Activated CD8-positive, alpha-beta memory T cell treated with anti-CD3 and anti-CD28 coated beads, Interleukin-2, amount 50 U/mL, for 4 hours (primary cell): ENCODE measurements around the gene PDE4A.
"Not testable (repeated sequence)": the region's sequence is repeated elsewhere in the genome, so short reads cannot be mapped to it uniquely, and the experiment has no call there.

Experiments
- DNase-seq: peaks from one replicate; pipeline ENCODE4 v3.0.0-alpha.2; 2020

Gene PDE4A

DNA sequence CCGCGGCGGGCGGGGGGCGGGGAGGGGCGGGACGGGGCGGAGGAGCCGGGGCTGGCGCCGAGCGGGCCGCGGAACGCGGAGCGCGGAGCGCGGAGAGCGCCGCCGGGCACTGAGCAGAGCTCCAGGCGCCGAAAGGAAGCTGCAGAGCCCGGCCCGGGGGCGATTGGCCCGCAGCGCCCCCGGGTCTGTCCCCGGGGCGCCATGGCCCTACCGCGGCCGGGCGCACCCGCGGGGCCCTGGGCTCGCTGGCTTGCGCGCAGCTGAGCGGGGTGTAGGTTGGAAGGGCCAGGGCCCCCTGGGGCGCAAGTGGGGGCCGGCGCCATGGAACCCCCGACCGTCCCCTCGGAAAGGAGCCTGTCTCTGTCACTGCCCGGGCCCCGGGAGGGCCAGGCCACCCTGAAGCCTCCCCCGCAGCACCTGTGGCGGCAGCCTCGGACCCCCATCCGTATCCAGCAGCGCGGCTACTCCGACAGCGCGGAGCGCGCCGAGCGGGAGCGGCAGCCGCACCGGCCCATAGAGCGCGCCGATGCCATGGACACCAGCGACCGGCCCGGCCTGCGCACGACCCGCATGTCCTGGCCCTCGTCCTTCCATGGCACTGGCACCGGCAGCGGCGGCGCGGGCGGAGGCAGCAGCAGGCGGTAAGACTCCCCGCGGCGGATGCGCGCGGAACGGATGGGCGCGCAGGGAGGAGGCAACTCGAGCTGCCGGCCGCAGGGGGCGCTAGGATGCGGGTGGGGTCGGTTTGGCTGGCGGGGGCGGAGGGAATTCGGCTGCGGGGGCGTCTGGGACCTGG is at the start of gene PDE4A:
Gene PDE4A, plus strand, starts transcription at position 95 of the 796 bp plus-strand sequence. Its CDS starts 227 bp downstream, at position 322.
- peak; percentile 57 for DNase-seq

DNA sequence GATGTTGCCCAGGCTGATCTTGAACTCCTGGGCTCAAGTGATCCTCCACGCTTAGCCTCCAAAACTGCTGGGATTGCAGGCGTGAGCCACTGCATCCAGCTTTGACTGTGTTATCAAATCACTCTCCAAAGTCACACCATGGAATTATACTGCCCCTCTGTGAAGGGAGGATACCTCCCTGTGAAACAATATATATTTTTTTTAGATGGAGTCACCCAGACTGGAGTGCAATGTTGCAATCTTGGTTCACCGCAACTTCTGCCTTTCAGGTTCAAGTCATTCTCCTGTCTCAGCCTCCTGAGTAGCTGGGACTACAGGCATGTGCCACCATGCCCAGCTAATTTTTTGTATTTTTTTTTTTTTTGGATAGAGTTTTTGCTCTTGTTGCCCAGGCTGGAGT is 47.6 kb upstream of the PDE4A start:
- no peak for DNase-seq

DNA sequence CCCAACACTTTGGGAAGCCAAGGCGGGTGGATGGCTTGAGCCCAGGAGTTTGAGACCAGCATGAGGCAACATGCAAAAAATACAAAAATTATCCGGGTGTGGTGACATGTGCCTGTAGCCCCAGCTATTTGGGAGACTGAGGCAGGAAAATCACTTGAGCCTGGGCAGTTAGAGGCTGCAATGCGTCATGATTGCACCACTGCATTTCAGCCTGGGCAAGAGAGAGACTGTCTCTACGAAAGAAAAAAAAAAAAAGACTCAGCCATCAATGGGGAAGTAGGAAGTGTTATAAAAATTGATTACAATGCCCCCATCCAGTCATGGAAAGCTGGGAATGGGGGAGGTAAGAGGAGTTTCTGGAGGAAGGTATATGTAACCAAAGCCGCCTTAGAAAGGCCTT is 45.4 kb upstream of the PDE4A start:
- DNase-seq: no peak

DNA sequence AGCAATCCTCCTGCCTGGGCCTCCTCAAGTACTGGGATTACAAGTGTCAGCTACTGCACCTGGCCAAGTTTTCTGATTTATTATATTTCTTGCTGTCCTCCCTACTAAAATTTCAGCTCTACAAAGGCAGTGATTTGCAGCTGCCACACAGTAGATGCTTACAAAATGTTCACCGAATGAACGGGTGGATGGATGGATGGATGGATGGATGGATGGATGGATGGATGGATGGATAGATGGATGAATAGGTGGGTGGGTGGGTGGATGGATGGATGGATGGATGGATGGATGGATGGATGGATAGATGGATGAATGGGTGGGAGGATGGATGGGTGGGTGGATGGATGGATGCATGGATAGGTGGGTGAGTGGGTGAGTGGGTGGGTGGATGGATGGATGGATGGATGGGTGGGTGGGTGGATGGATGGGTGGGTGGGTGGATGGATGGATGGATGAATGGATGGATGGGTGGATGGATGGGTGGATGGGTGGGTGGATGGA is 43.1 kb upstream of the PDE4A start:
- DNase-seq: not testable (repeated sequence)

DNA sequence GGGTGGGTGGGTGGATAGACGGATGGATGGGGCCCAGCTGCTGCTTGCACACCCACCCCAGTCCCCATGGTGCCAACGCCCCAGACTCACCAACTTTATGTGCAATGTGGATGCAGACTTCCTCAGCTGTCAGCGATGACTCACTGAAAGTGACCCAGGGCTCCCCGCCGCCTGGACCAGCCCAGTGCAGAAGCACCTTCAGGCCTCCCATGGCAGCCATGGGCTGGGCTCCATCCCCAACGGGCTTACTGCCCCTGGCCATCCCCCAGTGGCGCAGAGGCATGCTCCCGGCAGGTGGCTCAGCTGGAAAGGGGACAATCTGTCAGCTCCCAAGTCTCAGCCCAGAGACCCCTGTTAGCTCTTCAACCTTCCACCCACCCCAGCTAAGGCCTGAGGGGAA is 42.2 kb upstream of the PDE4A start:
- DNase-seq: no peak

DNA sequence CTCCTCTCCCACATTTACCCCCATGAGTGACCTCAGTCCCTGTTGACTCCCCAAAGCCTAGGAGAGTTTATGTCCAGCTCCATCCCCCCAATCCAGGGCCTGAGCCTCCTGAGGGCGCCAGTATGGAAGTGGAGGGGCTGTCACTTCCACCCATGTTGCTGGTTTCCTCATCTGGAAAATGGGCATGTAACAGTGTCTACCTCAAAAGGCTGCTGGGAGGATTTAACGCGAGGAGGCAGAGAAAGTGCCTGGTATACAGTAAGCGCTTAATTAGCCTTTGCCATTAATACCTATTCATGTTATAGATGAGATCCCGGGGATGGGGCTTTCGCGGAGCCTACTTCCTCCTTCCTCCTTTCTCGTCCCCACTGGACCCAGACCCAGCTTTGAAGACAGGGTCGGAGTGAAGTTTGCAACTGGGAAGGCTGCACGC is 40.4 kb upstream of the PDE4A start:
- DNase-seq: no peak

DNA sequence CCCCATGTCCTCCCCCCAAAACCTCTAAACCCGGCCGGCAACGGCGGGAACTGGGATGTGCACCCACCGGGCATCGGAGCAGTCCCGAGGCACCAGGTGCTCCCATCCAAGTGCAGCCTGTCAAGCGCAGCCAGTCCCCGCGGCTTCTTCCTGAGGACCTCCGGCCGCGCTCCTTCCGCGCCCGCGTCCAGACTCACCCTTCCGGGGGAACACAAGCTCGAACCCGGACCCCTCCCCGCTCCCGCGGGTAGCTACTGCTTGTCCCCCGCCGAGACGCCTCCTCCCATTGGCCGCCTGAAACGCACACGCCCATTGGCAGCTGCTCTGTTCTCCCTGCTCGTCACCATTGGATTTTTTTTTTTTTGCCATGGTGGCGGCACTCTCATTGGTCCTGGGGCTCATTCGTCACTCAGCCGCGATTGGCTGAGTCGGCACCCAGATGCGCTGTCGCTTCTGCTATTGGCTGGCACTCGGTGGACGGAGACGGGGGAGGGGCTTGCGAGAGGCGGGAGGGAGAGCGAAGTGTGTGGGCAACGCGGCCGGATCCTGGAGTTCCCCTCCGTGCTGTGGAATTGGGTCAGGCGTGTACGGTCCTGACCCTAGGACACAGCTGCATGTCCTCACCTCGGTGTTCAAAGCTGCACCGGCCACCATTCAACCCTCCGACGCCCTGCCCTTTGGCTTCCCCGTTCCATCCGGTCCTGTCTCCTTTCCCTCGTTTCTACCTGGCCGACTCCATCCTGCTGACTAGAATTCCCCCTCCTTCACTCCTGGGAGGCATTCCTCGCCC is 39.8 kb upstream of the PDE4A start, which contains the start of gene TYK2:
Gene TYK2, minus strand, starts transcription at position 260 of the 790 bp plus-strand sequence. CDS start 2,166 bp downstream, outside the sequence.
- DNase-seq: peak; percentile 95

DNA sequence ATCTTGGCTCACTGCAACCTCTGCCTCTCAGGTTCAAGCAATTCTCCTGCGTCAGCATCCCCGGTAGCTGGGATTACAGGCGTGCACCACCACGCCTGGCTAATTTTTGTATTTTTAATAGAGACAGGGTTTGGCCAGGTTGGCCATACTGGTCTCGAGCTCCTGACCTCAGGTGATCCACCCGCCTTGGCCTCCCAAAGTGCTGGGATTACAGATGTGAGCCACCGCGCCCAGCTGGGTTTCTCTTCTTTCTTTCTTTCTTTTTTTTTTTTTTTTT is 37.2 kb upstream of the PDE4A start:
- not testable (repeated sequence) for DNase-seq

DNA sequence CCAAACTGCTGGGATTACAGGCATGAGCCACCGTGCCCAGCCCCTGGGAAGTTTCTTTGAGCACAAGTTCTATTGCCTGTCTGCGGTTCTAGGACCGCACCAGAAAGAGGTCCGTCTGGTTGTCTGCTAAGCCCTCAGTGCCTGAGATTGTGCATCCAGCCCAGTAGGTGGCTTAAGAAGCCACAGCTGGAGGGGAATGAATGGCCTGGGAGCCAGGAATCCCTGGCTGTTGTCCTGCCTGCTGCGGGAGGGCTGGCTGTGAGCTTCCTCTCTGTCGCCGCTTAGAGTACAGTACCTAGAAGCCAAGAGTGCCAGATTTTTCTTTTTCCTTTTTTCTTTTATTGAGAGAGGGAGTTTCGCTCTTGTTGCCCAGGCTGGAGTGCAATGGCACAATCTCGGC is 35.8 kb upstream of the PDE4A start:
- no peak for DNase-seq

DNA sequence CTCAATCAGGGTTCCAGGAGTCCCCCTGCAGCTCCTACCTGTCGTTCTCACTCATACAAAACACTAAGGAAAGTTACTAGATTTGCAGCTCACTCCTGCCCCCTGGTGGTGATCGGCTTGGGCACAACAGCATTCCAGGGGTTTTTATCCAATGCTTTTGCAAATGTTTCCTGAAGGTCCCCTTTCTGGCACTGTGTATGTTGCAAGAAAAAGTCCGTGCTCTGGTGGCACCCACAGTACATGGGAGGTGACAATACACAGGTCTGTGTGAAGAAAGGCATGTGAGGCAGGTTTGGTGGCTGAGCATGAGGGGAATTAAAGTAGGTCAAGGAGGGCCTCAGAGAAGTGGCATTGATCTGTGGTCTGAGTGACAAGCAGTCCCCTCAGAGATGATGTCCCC is 31.4 kb upstream of the PDE4A start:
- peak; percentile 87 for DNase-seq

DNA sequence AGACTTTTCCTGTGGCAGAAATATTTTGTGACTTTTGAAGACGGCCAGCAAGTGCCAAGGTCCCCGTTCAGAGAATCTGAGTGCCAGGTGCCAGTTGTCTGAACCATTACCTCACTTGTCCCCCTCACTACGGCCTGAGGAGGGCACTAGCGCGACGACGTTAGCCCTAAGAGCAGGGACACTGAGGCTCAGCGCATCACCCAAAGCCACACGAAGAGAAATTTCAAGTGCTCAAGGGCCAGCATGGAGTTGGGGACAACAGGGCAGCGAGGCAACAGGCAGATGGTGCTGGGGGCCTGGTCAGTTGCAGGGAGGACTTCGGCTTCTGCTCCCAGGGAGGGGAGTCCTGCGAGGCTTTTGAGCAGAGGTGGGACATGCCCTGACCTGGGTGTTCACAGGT is 30.5 kb upstream of the PDE4A start:
- DNase-seq: no peak

DNA sequence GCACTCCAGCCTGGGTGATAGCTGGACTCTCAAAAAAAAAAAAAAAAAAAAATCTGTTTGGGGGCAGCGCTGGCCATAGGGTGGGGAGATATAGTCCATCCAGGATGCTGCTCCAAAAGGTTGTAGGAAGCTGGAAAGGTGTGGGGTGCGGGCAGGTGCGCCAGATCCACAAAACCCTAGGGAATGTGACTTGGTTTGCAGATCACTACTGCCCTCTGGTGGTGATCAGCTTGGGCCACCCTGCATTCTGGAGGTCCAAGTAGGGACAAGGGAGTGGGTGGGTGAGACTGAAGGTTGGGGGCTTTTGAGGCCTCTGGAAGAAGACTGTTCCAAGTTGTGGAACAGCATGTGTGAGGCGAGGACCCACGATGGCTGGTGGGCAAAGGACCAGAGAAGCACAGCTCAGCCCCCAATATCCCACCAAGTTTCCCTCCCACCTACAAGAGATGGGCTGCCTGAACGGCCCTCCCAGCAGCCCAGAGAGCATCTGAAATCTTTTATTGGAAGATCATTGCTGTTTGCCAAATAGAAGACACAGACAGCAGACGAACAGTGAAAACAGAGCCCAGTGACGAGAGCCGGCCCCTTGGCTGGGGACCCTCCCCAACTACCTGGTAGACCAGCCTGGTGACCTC is 29.6 kb upstream of the PDE4A start:
- DNase-seq: peak; percentile 67

DNA sequence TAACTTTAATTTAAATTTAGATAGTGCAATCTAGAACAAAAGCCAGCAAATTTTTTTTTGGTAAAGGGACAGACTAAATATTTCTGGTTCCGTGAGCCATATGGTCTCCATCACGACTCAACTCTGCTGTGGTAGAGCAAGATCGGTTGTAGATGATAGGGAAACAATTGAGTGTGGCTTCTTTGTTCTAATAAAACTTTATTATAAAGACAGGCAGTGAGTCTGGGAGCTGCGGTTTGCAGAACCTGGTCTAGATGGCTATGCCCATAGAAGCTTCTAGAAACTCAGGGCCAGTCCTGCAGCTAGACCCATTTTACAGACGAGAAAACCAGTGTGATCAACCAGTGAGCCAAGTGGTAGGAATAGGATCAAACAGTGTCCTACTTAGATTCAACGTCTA is 28.2 kb upstream of the PDE4A start:
- DNase-seq: no peak

DNA sequence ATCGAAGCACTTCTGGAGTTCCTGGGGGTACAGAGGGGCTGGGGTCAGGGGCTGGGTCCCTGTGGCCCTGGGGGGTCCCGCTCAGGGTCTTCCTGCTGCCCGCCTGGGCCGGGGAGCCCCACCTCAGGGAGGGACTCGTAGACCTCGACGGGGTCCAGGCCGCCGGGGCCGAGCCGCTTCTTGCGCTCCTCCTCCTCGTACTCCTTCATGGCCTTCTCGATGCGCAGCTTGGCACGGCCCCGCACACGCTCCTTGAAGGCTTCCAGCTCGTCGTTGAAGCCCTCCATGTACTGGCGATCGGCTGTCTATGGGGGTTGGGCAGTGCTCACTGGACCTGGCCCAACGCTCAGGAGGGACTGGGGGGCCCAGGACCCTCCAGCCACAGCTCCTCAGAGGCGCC is 27.2 kb upstream of the PDE4A start:
- no peak for DNase-seq

DNA sequence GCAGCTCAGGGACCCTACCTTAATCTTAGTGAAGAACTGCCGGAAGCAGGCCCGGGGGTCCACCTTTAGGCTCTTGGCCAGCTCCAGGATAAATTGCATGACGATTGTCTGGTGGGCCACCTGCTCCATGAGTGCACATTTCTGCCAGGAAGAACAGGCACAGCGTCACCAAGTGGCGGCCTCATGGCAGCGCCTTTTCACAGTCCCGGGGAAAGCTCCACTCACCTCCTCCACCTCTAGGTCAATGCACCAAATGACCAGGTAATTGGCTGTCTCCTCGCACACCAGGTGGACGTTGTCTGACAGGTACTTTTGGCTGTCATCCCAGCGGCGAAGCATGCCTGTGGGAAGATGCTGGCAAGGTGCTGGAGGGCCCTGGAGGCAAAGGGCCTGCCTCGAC is 25.3 kb upstream of the PDE4A start:
- no peak for DNase-seq

DNA sequence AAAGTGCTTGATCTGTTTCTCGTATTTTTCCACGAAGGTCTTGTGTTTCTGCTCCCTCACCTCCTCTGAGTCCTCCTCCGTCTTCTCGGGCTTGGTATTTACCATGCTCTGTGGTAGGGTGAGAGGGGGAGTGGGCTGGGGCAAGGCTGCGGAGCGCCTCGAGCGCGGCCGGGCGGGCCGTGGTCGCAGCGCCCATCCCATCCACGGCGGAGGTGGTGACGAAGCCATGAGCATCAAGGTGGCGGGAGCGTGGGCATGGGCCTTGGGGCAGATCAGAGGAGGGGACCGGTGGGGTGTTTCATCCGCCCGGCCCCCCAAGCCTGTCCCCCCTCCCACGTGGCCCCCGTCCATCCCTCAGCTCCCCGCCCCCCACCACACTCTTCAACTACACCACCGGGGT is 24.9 kb upstream of the PDE4A start:
- no peak for DNase-seq

DNA sequence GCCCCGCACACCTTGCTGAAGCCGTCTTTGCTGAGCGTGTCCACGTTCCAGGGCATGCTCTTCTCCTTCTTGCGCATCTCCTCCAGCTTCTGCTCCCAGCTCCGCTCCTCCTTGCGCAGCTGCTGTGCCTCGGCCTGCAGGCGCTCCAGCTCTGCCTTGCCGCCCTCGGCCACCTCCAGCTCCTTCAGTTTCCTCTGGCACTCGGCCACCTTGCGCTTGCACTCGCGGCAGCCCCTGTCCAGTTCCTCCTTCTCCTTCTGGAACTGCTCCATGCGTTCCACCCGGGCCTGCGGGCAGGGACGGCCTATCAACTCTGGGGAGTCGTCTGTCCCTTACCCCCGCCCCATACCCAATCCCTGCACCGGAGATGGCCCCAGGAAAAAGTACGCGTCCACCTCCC is 24.4 kb upstream of the PDE4A start:
- no peak for DNase-seq

DNA sequence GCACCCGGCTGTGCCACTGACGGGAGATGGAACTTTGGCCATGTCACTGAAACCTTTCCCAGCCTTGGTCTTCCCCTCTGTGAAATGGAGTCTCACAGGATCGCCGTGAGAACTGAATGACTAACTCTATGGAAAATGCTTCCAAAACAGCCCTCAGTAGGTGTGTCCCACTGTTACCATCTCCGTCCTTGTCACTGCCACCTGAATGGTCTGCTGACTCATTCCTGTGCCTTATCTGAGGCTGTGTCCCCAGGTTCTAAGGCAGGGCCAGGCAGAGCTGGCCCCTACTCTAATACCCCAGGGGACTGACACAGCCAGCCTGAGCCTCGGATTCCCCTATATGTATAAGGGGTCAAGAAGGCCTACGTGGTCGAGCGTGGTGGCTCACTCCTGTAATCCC is 21.5 kb upstream of the PDE4A start:
- no peak for DNase-seq

DNA sequence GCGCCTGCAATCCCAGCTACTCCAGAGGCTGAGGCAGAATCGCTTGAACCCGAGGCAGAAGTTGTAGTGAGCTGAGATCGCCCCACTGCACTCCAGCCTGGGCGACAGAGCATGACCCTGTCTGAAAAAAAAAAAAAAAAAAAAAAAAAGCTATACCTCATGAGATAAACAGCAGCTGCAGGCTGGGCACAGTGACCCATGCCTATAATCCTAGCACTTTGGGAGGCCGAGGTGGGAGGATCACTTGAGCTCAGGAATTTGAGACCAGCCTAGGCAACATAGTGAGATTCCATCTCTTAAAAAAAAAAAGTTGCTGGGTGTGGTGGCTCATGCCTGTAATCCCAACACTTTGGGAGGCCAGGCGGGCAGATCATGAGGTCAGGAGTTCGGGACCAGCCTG is 21.0 kb upstream of the PDE4A start:
- DNase-seq: not testable (repeated sequence)

DNA sequence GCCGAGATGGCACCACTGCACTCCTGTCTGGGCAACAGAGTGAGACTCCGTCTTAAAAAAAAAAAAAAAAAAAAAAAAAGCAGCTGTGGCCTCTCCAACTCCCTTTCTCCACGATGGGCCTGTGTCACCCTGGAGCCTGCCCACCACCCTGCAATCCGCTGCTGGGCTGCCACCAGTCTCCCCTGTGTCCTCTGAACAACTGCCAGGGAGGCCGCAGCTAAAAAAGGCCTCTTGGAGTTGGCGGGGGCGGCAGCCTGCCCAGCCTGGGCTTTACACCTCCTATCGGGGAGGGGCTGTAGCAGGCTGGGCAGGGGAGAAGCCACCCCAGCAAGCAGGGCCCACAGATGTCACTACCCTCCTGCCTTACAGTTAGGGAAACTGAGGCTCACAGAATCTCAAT is 20.5 kb upstream of the PDE4A start:
- DNase-seq: no peak

DNA sequence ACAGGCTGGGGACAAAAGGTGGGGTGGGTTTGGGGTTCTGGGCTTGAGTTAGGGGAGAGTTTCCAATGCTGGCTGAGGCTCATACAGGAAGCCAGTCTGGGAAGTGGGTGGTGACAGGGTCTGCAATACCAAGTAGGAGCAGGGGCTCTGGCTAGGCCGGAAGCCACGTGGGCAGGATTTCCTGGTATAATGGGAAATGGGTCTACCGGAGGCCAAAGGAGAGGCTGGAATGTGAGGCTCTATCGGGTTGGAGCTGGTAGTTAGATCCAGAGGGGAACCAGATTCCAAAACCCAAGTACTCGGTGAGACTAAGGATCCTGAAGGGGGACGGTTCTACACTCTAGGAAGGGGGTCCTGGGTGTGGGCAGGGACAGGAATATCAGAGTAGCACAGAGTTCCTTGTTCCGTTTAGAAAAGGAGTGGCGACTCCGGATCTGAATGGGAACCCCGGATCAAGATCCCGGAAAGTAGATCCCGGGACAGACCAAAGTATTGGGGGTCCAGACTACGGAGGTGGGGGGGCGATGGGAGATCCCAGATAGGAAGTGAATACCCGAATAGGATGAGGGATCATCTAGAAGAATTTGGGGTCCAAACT is 17.8 kb upstream of the PDE4A start:
- no peak for DNase-seq

DNA sequence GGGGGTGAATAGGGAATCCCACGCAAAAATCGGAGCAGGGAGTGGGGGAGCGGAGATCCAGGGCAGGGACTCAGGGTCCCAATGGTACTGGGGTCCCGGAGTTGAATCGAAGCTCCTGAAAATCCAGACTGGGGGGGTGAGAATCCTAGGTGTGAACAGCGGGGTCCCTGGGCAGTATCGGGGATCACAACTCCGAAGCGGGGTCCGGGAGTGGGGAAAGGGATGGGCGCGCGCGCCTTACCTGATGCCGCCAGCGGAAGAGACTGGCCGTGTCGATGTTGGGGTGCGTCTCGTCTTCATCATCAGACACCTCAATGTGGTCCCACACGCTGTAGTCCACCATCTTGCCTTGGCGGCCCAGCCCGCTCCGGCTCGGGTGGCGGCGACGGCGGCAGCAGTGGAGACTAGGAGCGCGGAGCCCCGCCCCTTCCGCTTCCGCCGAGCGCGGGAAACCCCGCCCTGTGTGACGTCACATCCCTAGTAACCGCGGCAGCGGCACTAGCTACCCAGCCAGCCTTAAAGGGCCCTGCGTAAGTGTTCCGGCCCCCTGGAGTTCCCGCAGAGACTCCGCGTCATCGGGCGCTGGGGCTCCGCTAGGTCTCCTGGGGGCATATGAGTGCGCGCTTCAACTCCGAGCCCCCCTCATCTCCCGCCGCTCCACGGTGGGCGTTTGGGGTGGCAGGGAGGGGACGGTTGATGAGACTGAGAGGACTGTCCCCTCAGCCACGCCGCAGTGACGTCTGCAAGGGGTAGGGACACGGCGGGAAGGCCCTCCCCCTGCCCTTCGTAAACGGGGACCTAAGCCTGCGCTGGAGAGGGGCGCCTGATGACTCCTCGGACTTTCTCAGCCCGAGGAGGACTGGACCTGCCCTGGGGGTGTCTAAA is 17.0 kb upstream of the PDE4A start, which contains the start of gene CDC37:
Gene CDC37, minus strand, starts transcription at position 406 of the 885 bp plus-strand sequence. Its CDS starts 63 bp downstream, at position 343.
- DNase-seq: peak; percentile 99
